ENCODE data around the gene SPAG16. TPM values are rescaled to one million over a fixed set of nuclear protein-coding genes. Genes with fewer than 3 reads are reported as not detected.

Gene SPAG16
- total RNA-seq, 4 donors from 2014 or later: 25.5 to 42.7 (median 27.8) TPM

DNA sequence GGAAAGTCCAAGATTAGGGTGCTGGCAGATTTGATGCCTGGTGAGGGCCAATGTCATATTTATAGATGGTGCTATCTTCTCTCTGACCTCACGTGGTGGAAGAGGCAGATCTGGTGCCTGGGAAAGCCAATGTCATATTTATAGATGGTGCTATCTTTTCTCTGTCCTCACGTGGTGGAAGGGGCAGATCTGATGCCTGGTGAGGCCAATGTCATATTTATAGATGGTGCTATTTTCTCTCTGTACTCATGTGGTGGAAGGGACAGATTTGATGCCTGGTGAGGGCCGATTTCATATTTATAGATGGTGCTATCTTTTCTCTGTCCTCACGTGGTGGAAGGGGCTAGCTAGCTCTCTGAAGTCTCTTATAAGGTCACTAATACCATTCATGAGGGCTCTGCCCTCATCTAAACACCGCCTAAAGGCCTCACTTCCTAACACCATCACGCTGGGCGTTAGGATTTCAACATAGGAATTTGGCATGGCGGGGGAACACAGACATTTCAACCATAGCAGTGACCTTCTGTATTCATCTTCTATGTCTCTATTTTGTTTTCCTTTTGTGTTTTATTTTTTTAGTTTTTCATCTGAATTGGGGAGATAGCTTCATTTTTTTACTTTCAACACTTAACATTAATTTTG lies 278.4 kb downstream of the SPAG16 start:
- Histone ChIP-seq H3K27ac (no peak overlapping the region), H3K36me3 (no peaks in the 10 kb centered on the region), H3K9me3 (peaks cover 0 to 3% (median 0%) of the 10 kb centered on the region in 4 donors), H3K27me3 (no peaks in the 10 kb centered on the region), H3K4me3 (no peak overlapping the region), H3K4me1 (no peaks in the 10 kb centered on the region)
- no peak for DNase-seq (ENCODE audit: low spot score in 2 of 2)
- TF ChIP-seq EP300 (IDR thresholded peaks at IDR 0.05): no peak
- 72 to 77% methylated on average over 8 of the region's 8 CpGs for WGBS, 2 donors

DNA sequence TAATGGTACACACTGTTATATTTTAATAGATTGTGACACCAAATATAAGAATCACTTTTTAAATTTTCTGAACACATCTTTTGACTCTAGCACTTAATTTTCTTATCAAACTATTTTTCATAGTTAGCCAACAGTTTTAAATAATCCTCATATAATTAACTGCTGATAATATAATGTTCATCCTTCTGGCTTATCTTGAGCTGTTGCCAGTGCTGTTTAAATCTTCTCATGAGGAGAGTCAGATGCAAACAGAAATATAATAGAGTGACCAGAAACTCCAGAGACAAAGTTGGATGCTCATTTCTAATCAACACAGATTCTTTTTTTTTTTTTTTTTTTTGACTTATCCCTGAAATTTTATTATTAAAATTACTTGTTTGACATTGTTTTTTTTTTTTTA lies 282.6 kb downstream of the SPAG16 start:
- DNase-seq (ENCODE audit: low spot score in 2 of 2): no peak
- Histone ChIP-seq H3K4me3 (no peak overlapping the region), H3K9me3 (peaks cover 0 to 3% (median 0%) of the 10 kb centered on the region in 4 donors), H3K4me1 (no peaks in the 10 kb centered on the region), H3K27ac (no peak overlapping the region), H3K36me3 (no peaks in the 10 kb centered on the region), H3K27me3 (no peaks in the 10 kb centered on the region)
- TF ChIP-seq, protein P1, sequence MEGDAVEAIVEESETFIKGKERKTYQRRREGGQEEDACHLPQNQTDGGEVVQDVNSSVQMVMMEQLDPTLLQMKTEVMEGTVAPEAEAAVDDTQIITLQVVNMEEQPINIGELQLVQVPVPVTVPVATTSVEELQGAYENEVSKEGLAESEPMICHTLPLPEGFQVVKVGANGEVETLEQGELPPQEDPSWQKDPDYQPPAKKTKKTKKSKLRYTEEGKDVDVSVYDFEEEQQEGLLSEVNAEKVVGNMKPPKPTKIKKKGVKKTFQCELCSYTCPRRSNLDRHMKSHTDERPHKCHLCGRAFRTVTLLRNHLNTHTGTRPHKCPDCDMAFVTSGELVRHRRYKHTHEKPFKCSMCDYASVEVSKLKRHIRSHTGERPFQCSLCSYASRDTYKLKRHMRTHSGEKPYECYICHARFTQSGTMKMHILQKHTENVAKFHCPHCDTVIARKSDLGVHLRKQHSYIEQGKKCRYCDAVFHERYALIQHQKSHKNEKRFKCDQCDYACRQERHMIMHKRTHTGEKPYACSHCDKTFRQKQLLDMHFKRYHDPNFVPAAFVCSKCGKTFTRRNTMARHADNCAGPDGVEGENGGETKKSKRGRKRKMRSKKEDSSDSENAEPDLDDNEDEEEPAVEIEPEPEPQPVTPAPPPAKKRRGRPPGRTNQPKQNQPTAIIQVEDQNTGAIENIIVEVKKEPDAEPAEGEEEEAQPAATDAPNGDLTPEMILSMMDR (IDR thresholded peaks at IDR 0.05): no peak
- TF ChIP-seq POLR2A (IDR thresholded peaks at IDR 0.05) (no peak), EP300 (IDR thresholded peaks at IDR 0.05) (no peak)

DNA sequence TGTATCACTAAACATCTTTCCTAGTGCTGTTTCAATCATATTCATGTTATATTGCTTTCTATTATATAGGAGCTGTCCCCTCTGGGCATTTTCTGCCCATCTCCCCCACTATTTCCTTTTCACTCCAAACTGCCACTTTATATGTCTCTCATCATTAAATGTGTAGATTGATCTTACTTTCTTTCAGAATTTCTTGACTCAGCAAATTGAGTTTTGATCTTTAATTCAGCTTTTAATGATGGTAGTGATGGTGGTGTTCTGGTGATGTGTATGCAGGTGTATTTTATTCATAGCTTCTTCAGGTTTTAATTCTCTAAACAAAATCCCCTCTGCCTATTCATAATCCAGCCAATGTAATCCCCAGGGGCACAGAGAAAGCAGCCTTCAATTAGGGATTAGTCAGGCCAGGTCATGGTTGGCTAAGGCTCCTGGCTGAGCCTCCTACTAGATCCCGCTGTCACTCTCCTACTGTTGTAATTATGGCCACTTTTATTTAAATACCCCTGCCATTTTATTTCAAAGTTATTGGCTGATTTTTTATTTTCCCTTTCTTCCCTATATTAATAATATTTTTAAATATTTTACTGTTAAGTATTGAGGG lies 325.4 kb downstream of the SPAG16 start:
- DNase-seq (ENCODE audit: low spot score in 2 of 2): no peak
- 77 to 78% methylated on average over 1 of the region's 1 CpG for WGBS, 2 donors
- H3K4me3 ChIP-seq: no peak overlapping the region
- H3K9me3 ChIP-seq: no peaks in the 10 kb centered on the region
- TF ChIP-seq, protein P1 (IDR thresholded peaks at IDR 0.05): no peak
- TF ChIP-seq EP300 (IDR thresholded peaks at IDR 0.05) (no peak), POLR2A (IDR thresholded peaks at IDR 0.05) (no peak)
- no peaks in the 10 kb centered on the region for H3K27me3 ChIP-seq
- H3K36me3 ChIP-seq: no peaks in the 10 kb centered on the region
- no peaks in the 10 kb centered on the region for H3K4me1 ChIP-seq
- H3K27ac ChIP-seq: no peak overlapping the region

DNA sequence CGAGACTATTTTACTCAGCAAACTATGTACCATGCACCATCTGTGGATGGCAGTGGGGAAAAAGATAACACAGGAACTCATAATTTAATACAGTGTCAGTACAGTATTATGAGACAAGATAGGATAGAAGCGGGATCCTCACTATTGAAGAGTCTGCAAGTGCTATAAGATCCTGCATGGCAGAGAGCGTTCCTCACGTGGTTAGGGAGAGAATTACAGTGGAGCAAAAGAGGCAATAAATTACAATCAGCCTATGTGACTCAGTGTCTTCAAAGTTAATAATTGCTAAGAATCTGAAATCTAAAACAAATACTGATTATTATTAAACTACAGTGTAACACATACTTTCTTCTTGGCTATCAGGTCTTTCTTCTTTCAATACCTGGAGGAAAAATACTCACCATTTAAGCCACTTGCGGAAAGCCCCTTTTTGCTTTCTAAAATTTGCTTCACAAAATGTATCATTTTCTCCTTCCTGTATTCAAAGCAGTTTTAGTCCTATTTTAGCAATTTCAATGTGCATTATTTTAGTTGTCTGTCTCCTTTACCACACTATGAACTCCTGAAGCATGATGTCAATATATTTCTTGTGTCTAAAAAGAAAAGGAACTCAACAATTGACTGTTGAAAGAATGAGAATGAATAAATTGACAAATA lies 342.9 kb downstream of the SPAG16 start:
- TF ChIP-seq, protein P1 (IDR thresholded peaks at IDR 0.05): no peak
- no peak for TF ChIP-seq POLR2A (IDR thresholded peaks at IDR 0.05)
- no peak for TF ChIP-seq EP300 (IDR thresholded peaks at IDR 0.05)
- Histone ChIP-seq H3K27me3 (no peaks in the 10 kb centered on the region), H3K4me3 (no peak overlapping the region), H3K36me3 (no peaks in the 10 kb centered on the region), H3K4me1 (no peaks in the 10 kb centered on the region), H3K9me3 (peaks cover 0 to 8% (median 2%) of the 10 kb centered on the region in 4 donors), H3K27ac (no peak overlapping the region)
- no peak for DNase-seq (ENCODE audit: low spot score in 2 of 2)
- 82 to 89% methylated on average over 5 of the region's 5 CpGs for WGBS, 2 donors

GRCh38 chr2:213627835-213628460 lies 343.7 kb downstream of the SPAG16 start:
- 70 to 81% methylated on average over 2 of the region's 2 CpGs for WGBS, 2 donors
- no peak for DNase-seq (ENCODE audit: low spot score in 2 of 2)
- Histone ChIP-seq H3K4me3 (no peak overlapping the region), H3K9me3 (peaks cover 0 to 16% (median 3%) of the 10 kb centered on the region in 4 donors), H3K4me1 (no peaks in the 10 kb centered on the region), H3K27ac (no peak overlapping the region), H3K27me3 (no peaks in the 10 kb centered on the region), H3K36me3 (no peaks in the 10 kb centered on the region)
- TF ChIP-seq EP300 (IDR thresholded peaks at IDR 0.05) (no peak), POLR2A (IDR thresholded peaks at IDR 0.05) (no peak)
- TF ChIP-seq, protein P1 (IDR thresholded peaks at IDR 0.05): no peak

Measured in tibial nerve (tissue), 4 donors.